Gastrocnemius medialis (tissue), 4 donors: Measurements from ENCODE around the gene TRMT112.

Source experiments
- POLR2A ChIP-seq, 2 donors: fragments of 450-650 bp; IDR thresholded peaks; one replicate each; pipeline ENCODE4 v1.6.1; 2017; ENCODE audit warnings: antibody characterized with exemption in 2 of 2, mild to moderate bottlenecking in 2 of 2, moderate library complexity in 2 of 2
- TF ChIP-seq, protein P1 (sequence below), 5 experiments: fragments of 450-650 bp in 3 of 5; fragments of 200-600 bp in 2 of 5; sonication (generic) in 2 of 5; IDR thresholded peaks in 4 of 5; conservative IDR thresholded peaks in 1 of 5; 1 replicate in 4 of 5; 2 replicates in 1 of 5; pipeline ENCODE4 v1.5.1; 2016 to 2019; ENCODE audit warnings: antibody characterized with exemption in 5 of 5, mild to moderate bottlenecking in 3 of 5, moderate library complexity in 3 of 5

DNA sequence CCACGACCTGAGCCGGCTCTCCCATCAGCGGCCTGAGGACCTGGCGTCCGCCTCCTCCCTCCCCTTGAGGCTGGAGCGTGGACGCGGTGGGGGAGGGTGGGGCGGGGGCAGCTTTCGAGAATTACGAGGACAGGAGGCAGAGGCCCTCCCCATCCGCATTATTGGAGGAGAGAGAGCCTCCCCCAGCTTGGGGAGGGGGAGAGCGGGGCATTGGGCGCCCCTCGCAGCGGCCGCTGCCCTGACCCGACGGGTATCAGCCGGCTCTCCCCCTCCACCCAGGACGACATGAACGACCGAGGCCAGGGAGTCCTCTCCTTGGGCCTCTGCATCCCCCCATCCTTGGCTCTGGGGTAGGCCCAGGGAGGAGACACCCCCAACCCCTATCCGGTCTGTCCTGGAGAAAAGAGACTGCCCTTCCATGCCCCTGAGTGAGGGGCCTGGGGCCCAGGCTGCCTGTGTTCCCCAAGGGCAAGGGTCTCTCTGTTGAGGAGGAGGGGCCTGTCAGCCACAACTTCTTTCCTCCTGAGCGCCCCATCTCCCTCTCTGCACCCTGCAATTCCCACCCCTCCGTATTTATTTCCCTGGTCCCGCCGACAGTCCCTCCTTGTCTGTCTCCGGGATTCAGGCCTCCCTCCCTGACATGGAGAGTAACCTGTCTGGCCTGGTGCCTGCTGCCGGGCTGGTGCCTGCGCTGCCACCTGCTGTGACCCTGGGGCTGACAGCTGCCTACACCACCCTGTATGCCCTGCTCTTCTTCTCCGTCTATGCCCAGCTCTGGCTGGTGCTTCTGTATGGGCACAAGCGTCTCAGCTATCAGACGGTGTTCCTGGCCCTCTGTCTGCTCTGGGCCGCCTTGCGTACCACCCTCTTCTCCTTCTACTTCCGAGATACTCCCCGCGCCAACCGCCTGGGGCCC is 31.2 kb downstream of the TRMT112 start:
- no peak for TF ChIP-seq POLR2A (IDR thresholded peaks at IDR 0.05)
- TF ChIP-seq, protein P1, sequence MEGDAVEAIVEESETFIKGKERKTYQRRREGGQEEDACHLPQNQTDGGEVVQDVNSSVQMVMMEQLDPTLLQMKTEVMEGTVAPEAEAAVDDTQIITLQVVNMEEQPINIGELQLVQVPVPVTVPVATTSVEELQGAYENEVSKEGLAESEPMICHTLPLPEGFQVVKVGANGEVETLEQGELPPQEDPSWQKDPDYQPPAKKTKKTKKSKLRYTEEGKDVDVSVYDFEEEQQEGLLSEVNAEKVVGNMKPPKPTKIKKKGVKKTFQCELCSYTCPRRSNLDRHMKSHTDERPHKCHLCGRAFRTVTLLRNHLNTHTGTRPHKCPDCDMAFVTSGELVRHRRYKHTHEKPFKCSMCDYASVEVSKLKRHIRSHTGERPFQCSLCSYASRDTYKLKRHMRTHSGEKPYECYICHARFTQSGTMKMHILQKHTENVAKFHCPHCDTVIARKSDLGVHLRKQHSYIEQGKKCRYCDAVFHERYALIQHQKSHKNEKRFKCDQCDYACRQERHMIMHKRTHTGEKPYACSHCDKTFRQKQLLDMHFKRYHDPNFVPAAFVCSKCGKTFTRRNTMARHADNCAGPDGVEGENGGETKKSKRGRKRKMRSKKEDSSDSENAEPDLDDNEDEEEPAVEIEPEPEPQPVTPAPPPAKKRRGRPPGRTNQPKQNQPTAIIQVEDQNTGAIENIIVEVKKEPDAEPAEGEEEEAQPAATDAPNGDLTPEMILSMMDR (IDR thresholded peaks at IDR 0.05 in 4 of 5, conservative IDR thresholded peaks at IDR 0.05 in 1 of 5), result peak in 1 of 5 experiments; percentile 10
